H1 (cell line): ENCODE results near the gene HIPK2. TPM values are rescaled to one million over a fixed set of nuclear protein-coding genes. Genes with fewer than 3 reads are reported as not detected.

ENCODE experiments used
- CEBPB ChIP-seq: IDR thresholded peaks from 2 replicates; pipeline ENCODE4 v1.6.1; 2012; ENCODE audit warnings: low read depth, low read length
- CHD2 ChIP-seq: IDR thresholded peaks from 2 replicates; pipeline ENCODE4 v1.6.1; 2012; ENCODE audit warnings: low read length, improper control_type of control experiment
- CHD7 ChIP-seq: fragments of 300-600 bp; sonication (generic); IDR thresholded peaks from 2 replicates; pipeline ENCODE4 v1.7.1; 2012; ENCODE audit warnings: low read length, moderate library complexity, mild to moderate bottlenecking, inconsistent platforms; ENCODE audit not compliant: insufficient replicate concordance
- FOSL1 ChIP-seq: IDR thresholded peaks from 2 replicates; pipeline ENCODE4 v1.6.1; 2011; ENCODE audit warnings: mild to moderate bottlenecking, low read depth, low read length, moderate library complexity; ENCODE audit not compliant: insufficient read depth
- RAD21 ChIP-seq, 2 experiments: IDR thresholded peaks in 1 of 2; conservative IDR thresholded peaks in 1 of 2; 2 replicates each; pipeline ENCODE4 v1.6.1; 2011; ENCODE audit warnings: low read depth in 2 of 2, low read length in 2 of 2, improper control_type of control experiment in 1 of 2, inconsistent platforms in 1 of 2, mild to moderate bottlenecking in 1 of 2, moderate library complexity in 1 of 2
- RBBP5 ChIP-seq: IDR thresholded peaks from 2 replicates; pipeline ENCODE4 v1.7.1; 2012; ENCODE audit warnings: low read depth, mild to moderate bottlenecking, inconsistent platforms, low read length, moderate library complexity, borderline replicate concordance
- RXRA ChIP-seq: IDR thresholded peaks from 2 replicates; pipeline ENCODE4 v1.6.1; 2011; ENCODE audit warnings: low read depth, mild to moderate bottlenecking, low read length, moderate library complexity; ENCODE audit not compliant: insufficient read depth
- SIN3A ChIP-seq, 2 experiments: IDR thresholded peaks in 1 of 2; conservative IDR thresholded peaks in 1 of 2; 2 replicates each; pipeline ENCODE4 v1.6.1; 2011 to 2012; ENCODE audit warnings: low read length in 2 of 2, improper control_type of control experiment in 1 of 2, low read depth in 1 of 2, mild to moderate bottlenecking in 1 of 2
- SIX5 ChIP-seq: IDR thresholded peaks from 2 replicates; pipeline ENCODE4 v1.6.1; 2011; ENCODE audit warnings: mild to moderate bottlenecking, low read depth, low read length
- SP1 ChIP-seq: IDR thresholded peaks from 2 replicates; pipeline ENCODE4 v1.6.1; 2011; ENCODE audit warnings: low read depth, low read length
- TAF1 ChIP-seq: IDR thresholded peaks from 2 replicates; pipeline ENCODE4 v1.6.1; 2011; ENCODE audit warnings: mild to moderate bottlenecking, low read depth, low read length
- polyA plus RNA-seq, 7 experiments: library from polyadenylated mRNA; depleted of rRNA in 3 of 7; stranded (reverse) in 5 of 7; unstranded in 2 of 7; fragments of >200 nt in 5 of 7; fragments of 200-250 nt in 2 of 7; gene quantifications; 1 replicate in 5 of 7; 2 replicates in 1 of 7; 4 replicates in 1 of 7; pipeline versions ENCODE4 v1.2.1 to v1.2.3, GENCODE V29; 2011 to 2013; ENCODE audit warnings: missing spikeins in 2 of 7, mixed read lengths in 2 of 7
- total RNA-seq: library from RNA; stranded (reverse); fragmentation: NEBNext Ultra II Directional; extraction: Animal tissue kit (Norgen Biotek cat#: 25700); gene quantifications from 2 replicates; pipeline ENCODE4 v1.2.1, GENCODE V29; 2021

HIPK2 gene
- total and polyA plus RNA-seq, 2 of the 8 experiments (the other 6 are each of a cell fraction or from before 2014, with no cell fraction given), result 8.3 to 24.3 TPM

- no peak for TF ChIP-seq CHD7
- TF ChIP-seq CHD2, result no peak
- TF ChIP-seq SIN3A (conservative IDR thresholded peaks at IDR 0.05 in 1 of 2, IDR thresholded peaks at IDR 0.05 in 1 of 2; ENCODE audit: low read depth in 1 of 2, low read length in 2 of 2), result no peak
- no peak for TF ChIP-seq SIX5
- no peak for TF ChIP-seq CEBPB
- TF ChIP-seq RXRA, result no peak
- no peak for TF ChIP-seq RAD21 (IDR thresholded peaks at IDR 0.05 in 1 of 2, conservative IDR thresholded peaks at IDR 0.05 in 1 of 2; ENCODE audit: low read depth in 2 of 2, low read length in 2 of 2)
- no peak for TF ChIP-seq RBBP5
- no peak for TF ChIP-seq TAF1
- TF ChIP-seq SP1, result no peak
- no peak for TF ChIP-seq FOSL1
Observed at GRCh38 chr7:139741789-139742344, 35.9 kb downstream of the HIPK2 start (continued).
